Measurements from ENCODE around the gene HEXB.

HEXB gene

GRCh38 chr5:74684900-74685851 lies at the start of gene HEXB:
Gene HEXB (plus strand): TSS chr5:74685233. CDS start chr5:74685261, 28 bp downstream.
- DNase-seq (ENCODE audit: low spot score), result peak; percentile 94

- DNase-seq (ENCODE audit: low spot score), result no peak
These were observed 48.9 kb upstream of the HEXB start for GRCh38 chr5:74636149-74636548.

- no peak for DNase-seq (ENCODE audit: low spot score)
These were observed 48.5 kb upstream of the HEXB start for GRCh38 chr5:74636552-74636951.

- DNase-seq (ENCODE audit: low spot score), result no peak
These were observed 46.5 kb upstream of the HEXB start for GRCh38 chr5:74638544-74638969.

GRCh38 chr5:74638970-74639806 lies 45.8 kb upstream of the HEXB start:
- DNase-seq (ENCODE audit: low spot score), result no peak

GRCh38 chr5:74639807-74640449 lies 45.1 kb upstream of the HEXB start:
- peak; percentile 29 for DNase-seq (ENCODE audit: low spot score)

GRCh38 chr5:74640450-74640953 lies 44.5 kb upstream of the HEXB start, which contains the start of gene ENC1:
Gene ENC1 (minus strand): TSS chr5:74640728. CDS start chr5:74636485, 4,243 bp downstream.
- peak; percentile 69 for DNase-seq (ENCODE audit: low spot score)

GRCh38 chr5:74640954-74641734 lies 43.9 kb upstream of the HEXB start:
- DNase-seq (ENCODE audit: low spot score), result peak; percentile 55

GRCh38 chr5:74641735-74642542 lies 43.1 kb upstream of the HEXB start:
- peak; percentile 47 for DNase-seq (ENCODE audit: low spot score)

- no peak for DNase-seq (ENCODE audit: low spot score)
These were observed 42.5 kb upstream of the HEXB start for GRCh38 chr5:74642543-74642863.

- DNase-seq (ENCODE audit: low spot score), result peak; percentile 84
These were observed 41.9 kb upstream of the HEXB start for GRCh38 chr5:74643111-74643562.

GRCh38 chr5:74647096-74647495 lies 37.9 kb upstream of the HEXB start:
- DNase-seq (ENCODE audit: low spot score), result no peak

- DNase-seq (ENCODE audit: low spot score), result peak; percentile 80
These were observed 36.2 kb upstream of the HEXB start for GRCh38 chr5:74648835-74649293.

GRCh38 chr5:74649421-74649973 lies 35.5 kb upstream of the HEXB start:
- no peak for DNase-seq (ENCODE audit: low spot score)

- DNase-seq (ENCODE audit: low spot score), result no peak
These were observed 33.3 kb upstream of the HEXB start for GRCh38 chr5:74651710-74652109.

GRCh38 chr5:74652576-74652975 lies 32.5 kb upstream of the HEXB start:
- DNase-seq (ENCODE audit: low spot score), result no peak

- no peak for DNase-seq (ENCODE audit: low spot score)
These were observed 31.0 kb upstream of the HEXB start for GRCh38 chr5:74653991-74654390.

- DNase-seq (ENCODE audit: low spot score), result no peak
These were observed 29.8 kb upstream of the HEXB start for GRCh38 chr5:74655206-74655605.

- DNase-seq (ENCODE audit: low spot score), result no peak
These were observed 29.3 kb upstream of the HEXB start for GRCh38 chr5:74655716-74656115.

GRCh38 chr5:74657165-74657564 lies 27.9 kb upstream of the HEXB start:
- DNase-seq (ENCODE audit: low spot score), result no peak
